Mucosa of gallbladder (tissue), 1 donor: ENCODE data around the gene VAC14. TPM values are rescaled to one million over a fixed set of nuclear protein-coding genes. Genes with fewer than 3 reads are reported as not detected.
A peak's percentile ranks its signal among the peaks of the same experiment; 100 is the strongest.

Experiments
- DNase-seq: peaks from one replicate; pipeline ENCODE4 v3.0.0-alpha.2; 2020; ENCODE audit warnings: low spot score
- total RNA-seq: library from RNA; stranded (reverse); gene quantifications from one replicate; pipeline ENCODE4 v1.2.1, GENCODE V29; 2021
- donor health status: DM: no; HTN: no; CAD: no.

The VAC14 gene
- total RNA-seq, 1 donor from 2014 or later, result 32.6 TPM

GRCh38 chr16:70786020-70786755, 14.8 kb downstream of the VAC14 start:
- no peak for DNase-seq

- no peak for DNase-seq
Observed at GRCh38 chr16:70784692-70785555, 16.0 kb downstream of the VAC14 start.

- no peak for DNase-seq
Observed at GRCh38 chr16:70782237-70782636, 18.7 kb downstream of the VAC14 start.

GRCh38 chr16:70781800-70782199, 19.2 kb downstream of the VAC14 start:
- DNase-seq, result no peak

GRCh38 chr16:70780546-70780945, 20.4 kb downstream of the VAC14 start:
- no peak for DNase-seq

GRCh38 chr16:70779361-70779760, 21.6 kb downstream of the VAC14 start:
- DNase-seq, result no peak

GRCh38 chr16:70778901-70779309, 22.1 kb downstream of the VAC14 start:
- peak; percentile 61 for DNase-seq

GRCh38 chr16:70777973-70778406, 23.0 kb downstream of the VAC14 start:
- DNase-seq, result no peak

GRCh38 chr16:70777496-70777895, 23.5 kb downstream of the VAC14 start:
- no peak for DNase-seq

GRCh38 chr16:70775399-70775798, 25.6 kb downstream of the VAC14 start:
- no peak for DNase-seq

GRCh38 chr16:70774261-70774660, 26.7 kb downstream of the VAC14 start:
- no peak for DNase-seq

- no peak for DNase-seq
Observed at GRCh38 chr16:70772493-70772892, 28.5 kb downstream of the VAC14 start.

GRCh38 chr16:70770626-70771552, 30.1 kb downstream of the VAC14 start:
- peak; percentile 54 for DNase-seq

GRCh38 chr16:70770291-70770625, 30.7 kb downstream of the VAC14 start:
- DNase-seq, result no peak

GRCh38 chr16:70769761-70770160, 31.2 kb downstream of the VAC14 start:
- DNase-seq, result no peak

GRCh38 chr16:70769131-70769530, 31.8 kb downstream of the VAC14 start:
- DNase-seq, result no peak

- peak; percentile 38 for DNase-seq
Observed at GRCh38 chr16:70768203-70768580, 32.8 kb downstream of the VAC14 start.

- DNase-seq, result no peak
Observed at GRCh38 chr16:70767377-70768202, 33.4 kb downstream of the VAC14 start.

GRCh38 chr16:70766658-70767057, 34.3 kb downstream of the VAC14 start:
- DNase-seq, result no peak

- no peak for DNase-seq
Observed at GRCh38 chr16:70766176-70766575, 34.8 kb downstream of the VAC14 start.

- no peak for DNase-seq
Observed at GRCh38 chr16:70765491-70765890, 35.5 kb downstream of the VAC14 start.
